NCI-H187 treated with DMSO at 0.1 percent for 48 hours (cell line): ENCODE measurements around the gene LRRTM3.

Experiments used
- DNase-seq: peaks from one replicate; lab custom pipeline; 2025; lab: John Stamatoyannopoulos, UW

The LRRTM3 gene

GRCh38 chr10:66934711-66935110, 8.9 kb downstream of the LRRTM3 start:
- DNase-seq: no peak

GRCh38 chr10:66940965-66941364, 15.1 kb downstream of the LRRTM3 start:
- no peak for DNase-seq

GRCh38 chr10:66941491-66941890, 15.7 kb downstream of the LRRTM3 start:
- DNase-seq: no peak

GRCh38 chr10:66942407-66942806, 16.6 kb downstream of the LRRTM3 start:
- DNase-seq: no peak

- no peak for DNase-seq
Measured at GRCh38 chr10:66943590-66943989, 17.8 kb downstream of the LRRTM3 start.

- no peak for DNase-seq
Measured at GRCh38 chr10:66951896-66952295, 26.1 kb downstream of the LRRTM3 start.

GRCh38 chr10:66958466-66958865, 32.6 kb downstream of the LRRTM3 start:
- no peak for DNase-seq

- DNase-seq: no peak
Measured at GRCh38 chr10:66964946-66965345, 39.1 kb downstream of the LRRTM3 start.

GRCh38 chr10:66980246-66980815, 54.5 kb downstream of the LRRTM3 start:
- no peak for DNase-seq

GRCh38 chr10:66981361-66982052, 55.7 kb downstream of the LRRTM3 start:
- DNase-seq: no peak

GRCh38 chr10:66982053-66982420, 56.2 kb downstream of the LRRTM3 start:
- DNase-seq: no peak

- DNase-seq: no peak
Measured at GRCh38 chr10:66982792-66983474, 57.1 kb downstream of the LRRTM3 start.

- no peak for DNase-seq
Measured at GRCh38 chr10:66983475-66983818, 57.6 kb downstream of the LRRTM3 start.

- no peak for DNase-seq
Measured at GRCh38 chr10:66990143-66990830, 64.5 kb downstream of the LRRTM3 start.

GRCh38 chr10:66996996-66997395, 71.2 kb downstream of the LRRTM3 start:
- no peak for DNase-seq

- no peak for DNase-seq
Measured at GRCh38 chr10:66999762-67000545, 74.1 kb downstream of the LRRTM3 start.

GRCh38 chr10:67004690-67005089, 78.9 kb downstream of the LRRTM3 start:
- no peak for DNase-seq

GRCh38 chr10:67005981-67006380, 80.1 kb downstream of the LRRTM3 start:
- DNase-seq: no peak

GRCh38 chr10:67011480-67011879, 85.6 kb downstream of the LRRTM3 start:
- DNase-seq: no peak

GRCh38 chr10:67011981-67012380, 86.1 kb downstream of the LRRTM3 start:
- DNase-seq: no peak

- DNase-seq: no peak
Measured at GRCh38 chr10:67015225-67015624, 89.4 kb downstream of the LRRTM3 start.

GRCh38 chr10:67017218-67017617, 91.4 kb downstream of the LRRTM3 start:
- DNase-seq: no peak
